Head of caudate nucleus (tissue), 42 donors: ENCODE data around the gene KCND3.

Source experiments
- DNase-seq, 42 donors: peaks; one replicate each; pipeline versions ENCODE4 v3.0.0 to v3.0.0-alpha.2; 2020 to 2021; ENCODE audit warnings: mixed read lengths in 7 of 42
- intact Hi-C: fragments of 100-400 bp; cut with DNase I; formaldehyde crosslinking; loops from one replicate; pipeline ENCODE4 v1.15.0; 2022

Gene KCND3

DNA sequence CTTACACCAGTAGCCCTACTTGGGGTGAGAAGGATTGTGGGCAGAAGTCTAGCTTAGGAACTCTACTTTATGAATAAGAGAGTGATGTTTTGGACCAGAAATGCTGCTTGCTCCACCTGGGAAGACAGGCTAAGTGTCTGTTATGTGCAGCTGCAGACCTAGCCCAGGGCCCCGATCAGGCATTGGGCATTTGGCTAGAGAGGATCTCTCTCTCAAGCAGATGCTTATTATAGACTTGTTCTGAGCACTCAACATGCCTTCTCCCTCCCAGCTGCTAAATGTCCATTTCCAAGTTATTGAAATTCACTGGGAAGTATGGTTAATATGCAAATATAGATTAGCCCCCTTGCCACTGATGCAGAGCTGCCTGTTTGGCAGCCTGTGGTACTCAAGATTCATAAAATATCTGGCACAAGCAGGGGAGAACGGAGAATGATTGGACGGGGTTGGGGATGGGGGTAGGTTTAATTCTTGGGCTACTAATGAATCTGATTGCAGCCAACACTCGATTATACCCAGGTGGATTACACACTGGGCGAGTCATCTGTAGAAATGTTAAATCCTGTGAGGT, 115.9 kb downstream of the KCND3 start:
- intact Hi-C loops, result no loop called here
- no peak for DNase-seq

DNA sequence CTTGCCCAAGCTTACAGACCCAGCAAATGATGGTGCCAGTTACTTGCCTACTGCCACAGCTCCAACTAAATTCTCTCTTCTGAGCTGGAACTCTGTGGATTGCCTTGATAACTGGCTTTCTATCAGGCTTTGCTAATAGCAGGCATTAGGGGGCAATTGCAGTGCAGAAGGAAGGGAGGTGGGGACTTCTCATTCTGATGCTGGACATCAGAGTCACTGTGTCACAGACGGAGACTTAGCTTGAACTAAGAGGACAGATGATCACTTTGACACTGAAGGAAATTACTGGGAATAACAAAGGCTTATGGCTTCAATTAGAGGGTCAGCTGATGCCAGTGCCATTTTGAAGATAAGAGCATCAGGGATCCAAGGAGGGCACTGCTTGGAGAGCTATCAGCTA, 119.3 kb downstream of the KCND3 start:
- intact Hi-C loops, result no loop called here

DNA sequence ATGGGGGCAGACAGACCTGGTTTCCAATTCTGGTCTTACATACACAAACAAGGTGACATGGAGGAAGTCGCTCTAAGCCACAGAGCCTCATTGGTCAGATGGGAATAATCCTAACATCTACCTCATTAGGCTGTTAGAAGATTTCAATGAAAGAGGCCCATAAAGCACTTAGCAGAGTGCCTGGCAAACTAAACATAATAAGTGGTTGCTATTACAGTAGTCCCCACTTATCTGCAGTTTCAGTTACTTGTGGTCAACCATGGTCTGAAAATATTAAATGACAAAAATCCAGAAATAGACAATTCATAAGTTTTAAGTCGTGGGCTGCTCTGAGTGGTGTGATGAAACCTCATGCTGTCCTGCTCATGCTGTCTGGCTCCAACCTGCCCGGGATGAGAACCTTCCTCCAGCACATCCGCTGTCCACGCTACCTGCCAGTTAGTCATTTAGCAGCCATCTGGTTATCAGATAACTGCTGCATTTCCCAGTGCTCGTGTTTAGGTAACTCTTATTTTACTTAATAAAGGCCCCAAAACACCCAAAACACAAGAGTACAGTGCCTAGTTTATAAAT, 121.5 kb downstream of the KCND3 start:
- DNase-seq, result no peak
- intact Hi-C loops, result no loop called here

More for the DNA sequence above, 119.3 kb downstream of the KCND3 start:
- DNase-seq, result no peak

DNA sequence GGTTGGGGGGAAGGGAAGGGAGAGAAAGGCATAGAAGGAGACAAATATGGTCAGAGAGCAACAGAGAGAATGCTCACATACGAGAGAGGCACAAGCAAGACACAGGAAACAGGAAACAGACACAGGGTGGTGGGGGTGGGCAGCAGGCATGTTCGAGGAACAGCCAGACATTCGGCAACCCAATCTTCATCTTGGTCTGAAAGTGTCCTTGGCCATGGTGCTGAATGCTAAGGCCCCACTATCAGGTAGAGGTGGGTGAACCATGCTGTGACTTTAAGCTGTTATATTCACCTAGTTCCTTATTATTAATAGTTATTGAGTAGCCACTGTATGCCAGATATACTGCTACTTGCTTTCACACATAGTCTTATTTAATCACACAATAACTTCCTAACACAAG, 124.6 kb downstream of the KCND3 start:
- DNase-seq, result no peak
- intact Hi-C loops, result no loop called here

DNA sequence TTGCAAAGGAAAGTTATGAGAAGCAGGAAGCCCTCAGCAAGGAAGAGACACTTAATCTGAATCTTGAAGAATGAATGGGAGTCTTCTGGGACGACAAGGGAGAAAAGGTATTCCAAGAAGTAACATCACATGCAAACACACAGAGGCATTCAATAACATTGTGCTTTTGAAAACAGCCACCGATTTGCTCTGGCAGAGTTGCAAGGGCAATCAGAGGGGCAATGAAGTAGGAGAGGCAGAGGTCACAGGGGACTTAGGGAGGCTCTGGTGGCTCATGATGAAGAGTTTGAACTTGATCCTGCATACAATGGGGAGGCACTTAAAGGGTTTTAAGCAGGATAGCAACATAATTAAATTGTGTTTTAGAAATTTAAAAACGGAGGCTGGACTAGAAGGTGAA, 126.1 kb downstream of the KCND3 start:
- no peak for DNase-seq
- intact Hi-C loops, result no loop called here

DNA sequence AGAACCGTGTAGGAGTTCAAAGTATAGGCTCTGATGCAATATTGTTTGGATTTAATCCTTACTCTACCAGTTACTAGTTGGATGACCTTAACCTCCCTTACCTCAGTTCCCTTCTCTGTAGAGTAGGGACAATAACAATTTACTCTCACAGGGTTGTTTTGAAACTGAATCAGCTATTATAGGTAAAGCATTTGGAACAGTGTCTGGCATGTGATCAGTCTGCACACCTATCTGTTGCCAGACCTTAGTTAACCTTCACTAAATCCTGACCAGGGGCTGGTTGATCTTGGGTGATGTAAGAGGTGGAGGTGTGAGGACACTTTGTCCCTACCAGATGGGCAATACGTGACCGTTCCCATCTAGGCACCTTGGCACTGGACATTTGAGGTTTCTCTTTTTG, 126.9 kb downstream of the KCND3 start:
- intact Hi-C loops, result no loop called here
- no peak for DNase-seq

DNA sequence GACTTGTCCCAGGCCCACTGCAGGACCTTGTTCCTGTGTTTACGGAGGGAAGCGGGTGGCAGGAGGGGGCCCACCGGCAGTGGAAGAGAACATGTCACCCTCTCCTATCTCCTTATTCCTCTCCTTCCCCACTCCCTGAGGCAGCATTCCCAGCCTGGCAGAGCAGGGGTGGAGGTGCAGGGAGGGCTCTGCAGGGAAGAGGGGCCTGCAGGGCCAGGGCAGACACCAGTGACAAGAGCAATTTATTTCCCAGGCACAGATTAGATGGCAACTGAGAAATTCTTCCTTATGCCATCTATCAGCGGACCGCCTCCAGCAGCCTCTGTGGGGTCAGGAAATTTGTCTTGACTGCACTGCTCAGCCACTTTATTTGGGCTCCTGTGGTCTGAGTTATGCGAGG, 127.9 kb downstream of the KCND3 start:
- intact Hi-C loops, result no loop called here
- DNase-seq, result no peak

DNA sequence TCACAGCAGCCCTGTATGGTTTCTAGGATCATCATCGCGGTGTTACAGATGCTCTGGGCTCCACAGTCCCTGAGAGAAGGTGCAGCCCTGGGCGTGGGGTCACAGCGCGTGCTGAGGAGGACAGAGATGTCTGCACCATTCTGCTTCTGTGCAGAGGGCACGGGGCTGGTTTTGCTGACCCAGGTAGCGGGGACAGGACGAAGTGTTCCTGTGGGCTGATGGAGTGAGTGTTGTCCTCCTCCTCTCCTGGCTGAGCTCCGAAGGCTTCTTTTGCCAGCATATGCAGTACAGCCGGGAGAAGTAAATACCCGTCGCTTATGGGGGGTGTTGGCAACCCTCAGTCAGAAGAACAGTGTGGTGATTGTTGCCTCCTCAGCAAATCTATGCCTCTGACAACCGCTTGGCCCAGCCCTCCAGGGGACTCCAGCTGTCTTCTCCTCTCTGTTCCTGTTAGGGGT, 132.2 kb downstream of the KCND3 start:
- DNase-seq, result peak in 33 of 42 donors; percentile 16 to 72 (median 49)
- intact Hi-C loops, result no loop called here

DNA sequence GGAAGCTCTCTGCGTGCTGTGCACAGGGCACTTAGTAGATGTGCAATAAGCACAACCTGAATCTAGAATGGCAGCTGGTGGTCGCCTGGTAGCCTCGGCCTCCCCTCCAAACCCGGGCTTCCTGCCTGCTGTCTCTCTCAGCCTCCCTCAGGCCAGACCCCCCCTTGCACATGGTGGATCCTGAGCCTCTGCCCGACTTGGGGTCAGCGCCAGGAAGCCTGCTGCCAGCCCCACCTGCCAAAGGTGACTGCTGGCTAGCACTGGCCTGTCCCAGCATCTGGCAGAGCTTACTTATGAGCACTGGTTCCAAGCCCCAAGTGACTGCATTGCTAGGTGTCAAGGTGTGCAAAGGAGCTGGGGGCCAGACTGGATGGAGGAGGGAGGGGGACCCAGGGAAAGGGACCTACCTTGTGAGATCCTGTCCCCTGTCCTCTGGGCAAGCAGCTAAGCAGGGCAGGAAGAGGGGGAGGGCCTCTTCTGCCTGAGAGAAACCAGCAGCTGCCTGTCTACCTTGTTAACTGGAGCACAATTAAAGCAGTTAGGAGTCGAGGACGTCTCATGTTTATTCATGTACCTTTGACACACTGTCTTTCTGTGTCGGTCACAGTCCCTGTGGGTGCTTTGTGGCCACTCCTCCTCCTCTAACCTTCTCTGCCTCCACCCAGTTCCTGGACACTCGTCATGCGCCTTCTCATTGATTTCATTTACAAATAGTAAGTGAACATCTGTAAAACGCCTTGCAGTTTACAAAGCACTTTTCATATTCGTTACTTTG, 132.9 kb downstream of the KCND3 start:
- no peak for DNase-seq
- intact Hi-C loops, result no loop called here

DNA sequence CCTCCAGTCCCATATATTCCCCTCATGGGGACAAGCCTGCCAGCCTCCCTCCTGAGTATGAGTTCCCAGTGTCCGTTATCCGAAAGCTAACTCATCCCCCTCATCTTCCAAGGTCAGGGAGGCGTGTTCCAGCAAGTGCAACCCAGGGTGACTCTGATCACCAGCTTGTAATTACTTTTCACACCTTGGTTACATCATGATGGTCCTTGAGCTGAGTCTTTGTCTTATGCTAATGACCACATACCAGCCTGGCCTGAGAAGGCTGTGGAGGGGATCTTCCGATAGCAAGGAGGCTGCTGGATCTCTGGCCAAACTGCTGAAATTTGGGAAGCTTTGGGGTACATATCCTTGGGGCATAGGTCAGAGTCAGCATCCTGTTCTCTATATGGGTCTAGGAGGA, 134.2 kb downstream of the KCND3 start:
- intact Hi-C loops, result no loop called here
- no peak for DNase-seq

DNA sequence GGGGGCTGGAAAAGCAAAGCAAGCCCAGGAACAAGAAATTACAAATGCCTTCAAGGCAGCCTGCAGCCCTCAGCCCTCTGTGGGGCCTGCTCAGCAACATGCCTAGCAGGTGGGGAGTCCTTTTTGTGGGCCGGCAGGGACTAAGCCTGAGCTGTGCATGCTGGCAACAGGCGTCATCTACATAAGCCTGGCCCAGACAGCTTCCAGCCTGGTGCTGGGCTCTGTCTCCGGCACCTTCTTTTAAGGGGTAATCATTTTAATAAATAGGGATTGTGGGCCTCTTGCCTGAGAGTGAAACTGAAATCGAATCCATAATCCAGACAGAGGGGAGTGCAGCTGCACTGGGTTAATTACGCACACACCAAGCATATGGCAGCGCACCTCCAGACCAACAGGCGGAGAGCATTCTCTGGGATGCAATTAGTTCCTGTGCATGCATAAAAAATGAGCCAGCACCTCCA, 137.2 kb downstream of the KCND3 start:
- no peak for DNase-seq
- intact Hi-C loops, result no loop called here

DNA sequence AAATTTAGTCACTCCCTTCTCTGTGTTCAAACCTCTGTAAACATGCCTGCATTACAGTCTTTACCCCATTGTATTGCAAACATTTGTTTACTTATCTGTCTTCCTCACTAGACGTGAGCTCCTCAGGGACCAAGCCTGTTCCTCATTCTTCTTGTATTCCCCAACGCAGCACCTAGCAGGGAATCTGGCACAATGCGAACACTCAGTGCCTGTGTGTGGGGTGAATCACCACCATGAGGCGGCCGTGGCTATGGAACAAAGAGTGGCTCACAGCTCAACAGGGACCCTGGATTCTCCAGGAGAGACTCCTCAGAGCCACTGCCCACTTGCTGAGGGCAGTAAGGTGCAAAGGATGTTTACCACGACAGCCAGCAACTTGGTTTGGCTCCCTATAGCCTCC, 137.9 kb downstream of the KCND3 start:
- DNase-seq, result peak in 9 of 42 donors; percentile 23 to 65 (median 42)
- intact Hi-C loops, result no loop called here

DNA sequence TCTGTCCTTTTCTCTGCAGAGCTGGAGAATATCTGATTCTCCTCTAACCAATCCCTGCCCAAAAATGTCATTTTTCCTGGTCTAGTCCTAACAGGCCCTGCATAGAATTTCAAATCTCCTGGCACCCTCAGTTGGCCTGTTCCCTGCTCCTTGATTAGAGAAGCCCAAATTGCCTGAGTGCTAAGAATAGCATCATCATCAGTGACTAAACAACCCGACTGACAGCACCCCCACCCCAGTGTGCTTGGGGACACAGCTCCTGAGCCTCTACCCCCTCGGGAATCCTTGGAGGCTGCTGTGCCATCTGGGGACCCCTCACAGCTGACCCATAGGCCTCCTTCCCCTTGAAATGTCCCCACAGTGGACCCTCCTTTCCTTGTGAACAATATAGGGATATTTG, 139.4 kb downstream of the KCND3 start:
- intact Hi-C loops, result no loop called here
- no peak for DNase-seq

DNA sequence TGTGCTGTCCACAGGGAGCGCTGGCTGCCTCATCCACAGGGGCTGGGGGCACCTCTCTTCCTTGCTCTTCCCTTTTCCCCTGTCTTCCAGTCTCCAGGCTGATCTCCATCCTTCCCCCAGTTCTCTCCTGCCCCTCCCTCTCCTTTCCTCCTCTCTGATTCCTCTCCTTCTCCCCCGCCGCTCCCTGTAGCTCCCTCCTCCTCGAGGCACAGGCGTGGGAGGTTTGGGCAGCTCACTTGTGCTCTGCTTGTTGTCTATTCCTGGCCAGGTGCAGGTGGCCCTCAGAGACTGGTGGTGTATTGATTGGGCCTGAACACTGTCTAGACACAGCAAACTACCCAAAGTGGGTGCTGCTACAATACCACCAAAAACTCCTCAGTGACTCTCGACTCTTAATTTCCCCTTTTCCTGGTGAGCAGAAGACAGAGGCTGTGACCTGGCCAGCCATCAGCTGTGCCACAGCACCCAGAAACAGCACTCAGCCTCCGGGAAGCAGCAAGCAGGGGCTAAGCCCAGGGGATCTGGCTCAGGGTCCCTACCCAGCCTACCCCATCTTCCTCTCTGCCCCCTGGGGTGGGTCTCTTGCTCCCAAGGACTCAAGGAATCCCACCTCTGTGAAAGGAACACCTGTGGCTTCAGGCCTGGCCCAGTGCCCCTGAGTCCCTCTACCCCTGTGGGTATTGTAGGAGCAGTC, 140.5 kb downstream of the KCND3 start:
- DNase-seq, result peak in 34 of 42 donors; percentile 29 to 88 (median 60)
- intact Hi-C loops, result no loop called here

DNA sequence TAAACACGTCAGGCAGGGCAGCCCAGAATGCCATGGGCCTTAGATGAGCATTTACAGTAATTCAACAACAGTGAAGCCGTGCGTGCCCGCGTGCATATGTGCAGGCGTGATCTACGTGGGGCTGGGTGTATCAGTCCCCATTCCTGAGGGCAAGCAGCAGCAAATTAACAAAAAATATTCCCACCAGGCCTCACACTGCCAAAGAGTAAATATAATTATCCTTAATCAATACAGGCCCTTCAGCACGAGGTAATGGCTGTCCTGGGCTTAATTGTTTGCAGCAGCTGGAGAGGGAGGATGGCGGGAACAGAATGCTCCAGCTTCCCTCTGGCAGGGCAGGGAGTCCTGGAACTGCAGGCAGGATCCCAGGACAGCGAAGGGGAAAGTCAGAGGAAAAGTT, 142.0 kb downstream of the KCND3 start:
- intact Hi-C loops, result no loop called here
- no peak for DNase-seq

DNA sequence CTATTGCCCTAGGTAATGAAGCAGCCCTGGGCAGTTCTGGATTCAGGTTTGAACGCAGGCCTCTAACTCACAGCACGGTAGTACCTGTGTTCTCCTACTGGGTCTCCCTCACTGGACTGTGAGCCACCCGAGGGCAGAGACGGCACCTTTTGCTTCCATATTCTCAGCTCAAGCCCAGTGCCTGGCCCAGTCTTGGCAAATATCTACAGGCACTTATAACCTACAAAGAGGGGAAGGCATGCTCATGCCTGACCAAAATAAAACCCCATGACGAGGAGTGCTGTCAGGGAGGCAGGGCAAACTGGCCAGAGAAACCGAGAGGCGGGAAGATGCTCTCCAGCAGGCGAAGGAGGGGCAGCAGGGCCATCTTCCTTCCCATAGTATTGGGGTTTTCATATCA, 142.6 kb downstream of the KCND3 start:
- DNase-seq, result no peak
- intact Hi-C loops, result no loop called here

DNA sequence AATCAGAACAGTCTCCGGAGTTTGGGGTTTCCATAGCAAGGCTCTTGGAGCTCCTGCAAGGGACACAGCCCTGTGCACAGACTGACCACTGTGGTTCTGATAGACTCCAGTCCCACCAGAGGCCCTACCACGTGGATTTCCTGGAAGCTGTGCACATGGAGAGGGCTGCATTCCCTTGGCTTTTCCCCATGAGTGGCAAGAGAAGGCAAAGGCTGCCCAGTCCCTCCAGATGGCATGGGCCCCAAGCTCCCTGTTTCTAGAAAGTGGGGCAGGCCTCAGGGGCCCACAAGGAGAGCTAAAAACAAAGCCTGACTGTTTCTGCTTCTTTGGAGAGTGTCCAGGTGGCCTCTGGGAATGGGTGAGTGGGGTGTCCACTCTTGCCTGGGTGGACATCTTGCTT, 146.3 kb downstream of the KCND3 start:
- intact Hi-C loops, result no loop called here
- peak in 22 of 42 donors; percentile 17 to 71 (median 50) for DNase-seq

DNA sequence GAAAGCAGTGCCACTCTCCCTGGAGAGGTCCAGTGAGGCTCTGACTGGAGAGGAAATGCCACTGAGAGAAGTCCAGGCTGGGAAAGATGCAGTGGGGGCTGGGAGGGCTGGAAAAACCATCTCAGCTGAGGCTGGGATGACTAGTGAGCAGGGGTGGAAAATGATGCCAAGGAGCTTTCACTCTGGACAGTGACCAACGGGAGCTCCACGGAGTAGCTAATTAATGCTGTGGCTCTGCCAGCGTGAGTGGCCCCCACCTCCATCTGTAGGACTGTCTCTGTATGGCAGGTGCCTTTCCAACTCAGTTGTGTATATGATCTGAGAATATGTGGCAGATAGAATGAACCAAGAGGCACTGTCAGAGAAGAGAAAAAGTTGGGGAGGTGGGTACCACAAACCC, 147.1 kb downstream of the KCND3 start:
- intact Hi-C loops, result no loop called here
- no peak for DNase-seq

DNA sequence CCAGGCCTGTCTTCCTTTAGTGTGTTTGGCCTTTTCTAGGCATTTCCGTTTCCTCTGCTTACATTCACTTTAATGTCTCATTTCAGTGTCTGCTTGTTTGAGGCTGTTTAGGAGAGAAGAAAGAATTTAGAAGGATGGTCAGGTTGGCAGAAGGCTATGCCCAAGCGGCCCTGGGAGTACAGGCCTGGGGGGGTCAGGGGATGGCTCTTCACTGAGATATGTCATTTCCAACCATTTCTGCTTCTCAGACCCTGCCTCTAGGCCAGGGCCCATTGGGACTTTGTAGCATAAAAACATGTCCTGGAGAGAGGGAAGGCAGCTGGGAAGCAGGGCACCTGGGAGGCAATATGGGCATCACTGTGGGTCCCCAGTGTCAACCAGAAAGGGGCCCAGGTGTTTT, 147.7 kb downstream of the KCND3 start:
- no peak for DNase-seq
- intact Hi-C loops, result no loop called here

DNA sequence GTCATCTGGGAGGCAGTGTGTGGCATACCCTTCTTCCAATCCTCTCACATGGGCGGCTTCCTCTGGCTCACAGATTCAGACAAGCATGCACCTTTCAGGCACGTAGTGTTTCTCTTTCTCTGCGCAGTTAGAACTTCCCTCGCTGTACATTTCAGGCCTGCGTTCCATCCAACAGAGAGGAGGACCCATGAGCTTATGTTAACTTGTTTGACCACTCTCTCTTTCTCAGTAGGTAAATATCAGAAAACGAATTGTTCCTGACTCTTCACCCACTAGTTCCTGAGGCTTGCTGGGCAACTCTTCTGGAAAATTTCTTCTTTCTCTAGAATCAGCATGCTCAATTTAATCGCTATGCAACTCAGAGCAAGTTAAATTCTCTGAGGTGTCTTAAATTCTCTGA, 148.3 kb downstream of the KCND3 start:
- DNase-seq, result no peak
- intact Hi-C loops, result no loop called here
